ENCODE data around the gene SLC8A2. TPM values are rescaled to one million over a fixed set of nuclear protein-coding genes. Genes with fewer than 3 reads are reported as not detected.

The SLC8A2 gene
- polyA plus RNA-seq, 1 donor (not counting 4 experiments of a cell fraction or from before 2014, with no cell fraction given): 0.17 TPM

GRCh38 chr19:47469363-47469700, 2.4 kb downstream of the SLC8A2 start:
- Histone ChIP-seq H3K4me3 (ENCODE audit: control insufficient read depth in 2 of 3, extremely low read depth in 1 of 3, insufficient read depth in 2 of 3, low read depth in 1 of 3, low read length in 3 of 3) (no peak overlapping the region), H4K20me1 (ENCODE audit: control insufficient read depth, extremely low read depth, insufficient read depth, low read length) (no peaks in the 10 kb centered on the region), H3K4me1 (ENCODE audit: control insufficient read depth, extremely low read depth, insufficient read depth, low read length) (no peaks in the 10 kb centered on the region), H3K27me3 (ENCODE audit: control insufficient read depth, extremely low read depth, insufficient read depth, low read length) (peaks cover 43% of the 10 kb centered on the region), H3K9me3 (ENCODE audit: control insufficient read depth, low read depth, low read length) (no peaks in the 10 kb centered on the region), H3K9ac (ENCODE audit: control insufficient read depth, extremely low read depth, insufficient read depth, low read length) (no peak overlapping the region), H3K4me2 (ENCODE audit: control insufficient read depth, extremely low read depth, insufficient read depth, low read depth, low read length) (no peak overlapping the region), H3K36me3 (ENCODE audit: control insufficient read depth in 2 of 2, extremely low read depth in 1 of 2, insufficient read depth in 2 of 2, low read length in 2 of 2) (no peaks in the 10 kb centered on the region), H2AFZ (ENCODE audit: control insufficient read depth, low read length) (no peak overlapping the region), H3K27ac (ENCODE audit: control insufficient read depth, insufficient read depth, low read length) (no peak overlapping the region), H3K9me1 (ENCODE audit: control insufficient read depth, extremely low read depth, insufficient read depth, low read length) (no peaks in the 10 kb centered on the region), H3K79me2 (ENCODE audit: control insufficient read depth, insufficient read depth, low read length) (no peaks in the 10 kb centered on the region)
- TF ChIP-seq CTCF (optimal IDR thresholded peaks at IDR 0.05 in 1 of 3, IDR thresholded peaks at IDR 0.05 in 1 of 3, conservative IDR thresholded peaks at IDR 0.05 in 1 of 3; ENCODE audit: extremely low read depth in 1 of 3, insufficient read depth in 2 of 3, low read length in 3 of 3): no peak
- no peak for TF ChIP-seq EZH2 (IDR thresholded peaks at IDR 0.05; ENCODE audit: low read length)
- DNase-seq (ENCODE audit: low read depth, low spot score) (no peak), FAIRE-seq (no peak)
- dilution Hi-C loops (cut with MboI; ENCODE audit: extremely low pct_ligation_motif_present, low sequenced_read_pairs): no loop called here

GRCh38 chr19:47467914-47468313, 3.8 kb downstream of the SLC8A2 start:
- TF ChIP-seq CTCF (optimal IDR thresholded peaks at IDR 0.05 in 1 of 3, IDR thresholded peaks at IDR 0.05 in 1 of 3, conservative IDR thresholded peaks at IDR 0.05 in 1 of 3; ENCODE audit: extremely low read depth in 1 of 3, insufficient read depth in 2 of 3, low read length in 3 of 3): no peak
- no peak for TF ChIP-seq EZH2 (IDR thresholded peaks at IDR 0.05; ENCODE audit: low read length)

More at GRCh38 chr19:47467914-47468313, 3.8 kb downstream of the SLC8A2 start:
- H3K27me3 ChIP-seq (ENCODE audit: control insufficient read depth, extremely low read depth, insufficient read depth, low read length): peaks cover 43% of the 10 kb centered on the region
- H3K4me3 ChIP-seq (ENCODE audit: control insufficient read depth in 2 of 3, extremely low read depth in 1 of 3, insufficient read depth in 2 of 3, low read depth in 1 of 3, low read length in 3 of 3): no peak overlapping the region
- no peaks in the 10 kb centered on the region for H3K36me3 ChIP-seq (ENCODE audit: control insufficient read depth in 2 of 2, extremely low read depth in 1 of 2, insufficient read depth in 2 of 2, low read length in 2 of 2)
- no peak overlapping the region for H3K27ac ChIP-seq (ENCODE audit: control insufficient read depth, insufficient read depth, low read length)
- no peaks in the 10 kb centered on the region for H3K79me2 ChIP-seq (ENCODE audit: control insufficient read depth, insufficient read depth, low read length)
- H3K4me1 ChIP-seq (ENCODE audit: control insufficient read depth, extremely low read depth, insufficient read depth, low read length): no peaks in the 10 kb centered on the region
- H4K20me1 ChIP-seq (ENCODE audit: control insufficient read depth, extremely low read depth, insufficient read depth, low read length): no peaks in the 10 kb centered on the region
- no peak for FAIRE-seq
- H2AFZ ChIP-seq (ENCODE audit: control insufficient read depth, low read length): no peak overlapping the region
- H3K9ac ChIP-seq (ENCODE audit: control insufficient read depth, extremely low read depth, insufficient read depth, low read length): no peak overlapping the region
- dilution Hi-C loops (cut with MboI; ENCODE audit: extremely low pct_ligation_motif_present, low sequenced_read_pairs): no loop called here
- no peaks in the 10 kb centered on the region for H3K9me3 ChIP-seq (ENCODE audit: control insufficient read depth, low read depth, low read length)
- no peak for DNase-seq (ENCODE audit: low read depth, low spot score)
- H3K4me2 ChIP-seq (ENCODE audit: control insufficient read depth, extremely low read depth, insufficient read depth, low read depth, low read length): no peak overlapping the region
- H3K9me1 ChIP-seq (ENCODE audit: control insufficient read depth, extremely low read depth, insufficient read depth, low read length): no peaks in the 10 kb centered on the region
